ENCODE measurements around the gene FERD3L. TPM values are rescaled to one million over a fixed set of nuclear protein-coding genes. Genes with fewer than 3 reads are reported as not detected.
A peak's percentile ranks its signal among the peaks of the same experiment; 100 is the strongest.

The FERD3L gene
- total and polyA plus RNA-seq, 2 experiments from 2014 or later: not detected

- H3K27ac ChIP-seq (ENCODE audit: low read depth): no peak overlapping the region
- peak overlapping the region; percentile 78 for H3K4me2 ChIP-seq
- peak overlapping the region; percentile 50 for H3K4me3 ChIP-seq
- H3K27me3 ChIP-seq (ENCODE audit: insufficient read depth): peaks cover 100% of the 10 kb centered on the region
- Mint-ChIP-seq H3K9me3 (no peaks in the 10 kb centered on the region; the same call in 2 of the 3 replicates), H3K27ac (no peak overlapping the region), H3K36me3 (ENCODE audit: low read depth) (no peaks in the 10 kb centered on the region), H3K4me3 (peak overlapping the region; percentile 42), H3K4me1 (peaks cover 64% of the 10 kb centered on the region), H3K27me3 (ENCODE audit: insufficient read depth, low read depth, poor library complexity) (peaks cover 100% of the 10 kb centered on the region)
- ATAC-seq (no peak), DNase-seq (ENCODE audit: low spot score) (peak; percentile 44)
- H3K79me2 ChIP-seq (replicated peaks; ENCODE audit: insufficient read depth): no peaks in the 10 kb centered on the region
- no peak overlapping the region for H2AFZ ChIP-seq
- H3K4me1 ChIP-seq (ENCODE audit: insufficient read depth): peaks cover 78% of the 10 kb centered on the region
- H3F3A ChIP-seq (replicated peaks; ENCODE audit: low read depth): peaks cover 36% of the 10 kb centered on the region
- TF ChIP-seq ZNF331 (CRISPR knock-in tag; IDR thresholded peaks at IDR 0.05; ENCODE audit: low read depth): no peak
- TF ChIP-seq ZNF114 (CRISPR knock-in tag; IDR thresholded peaks at IDR 0.05): no peak
- peak; percentile 92 for TF ChIP-seq EZH2 (IDR thresholded peaks at IDR 0.05; ENCODE audit: low read depth, unreplicated experiment)
- TF ChIP-seq ETS1 (IDR thresholded peaks at IDR 0.05): no peak
- no peak for TF ChIP-seq CREB1 (CRISPR knock-in tag; IDR thresholded peaks at IDR 0.05; ENCODE audit: low read depth)
- no peak for TF ChIP-seq STAT1 (IDR thresholded peaks at IDR 0.05; ENCODE audit: unreplicated experiment)
- TF ChIP-seq EZH2phosphoT487 (IDR thresholded peaks at IDR 0.05; ENCODE audit: unreplicated experiment): no peak
- no peak for TF ChIP-seq NANOG (IDR thresholded peaks at IDR 0.05; ENCODE audit: borderline replicate concordance)
- peaks cover 20% of the 10 kb centered on the region for H4K20me1 ChIP-seq (replicated peaks; ENCODE audit: insufficient read depth)
- no peaks in the 10 kb centered on the region for H3K36me3 ChIP-seq (ENCODE audit: insufficient read depth)
- H3K9me2 ChIP-seq (ENCODE audit: insufficient read depth): no peaks in the 10 kb centered on the region
Observed at GRCh38 chr7:19110026-19110730, 35.0 kb downstream of the FERD3L start.

- Mint-ChIP-seq H3K27me3 (ENCODE audit: insufficient read depth, low read depth, poor library complexity) (peaks cover 100% of the 10 kb centered on the region), H3K36me3 (ENCODE audit: low read depth) (no peaks in the 10 kb centered on the region), H3K4me1 (peaks cover 64% of the 10 kb centered on the region), H3K27ac (no peak overlapping the region), H3K9me3 (no peaks in the 10 kb centered on the region; the same call in 2 of the 3 replicates), H3K4me3 (peak overlapping the region; percentile 79)
- no peaks in the 10 kb centered on the region for H3K9me2 ChIP-seq (ENCODE audit: insufficient read depth)
- no peak for DNase-seq (ENCODE audit: low spot score)
- no peak overlapping the region for H3K27ac ChIP-seq (ENCODE audit: low read depth)
- peaks cover 36% of the 10 kb centered on the region for H3F3A ChIP-seq (replicated peaks; ENCODE audit: low read depth)
- peak overlapping the region; percentile 86 for H3K4me2 ChIP-seq
- no peaks in the 10 kb centered on the region for H3K36me3 ChIP-seq (ENCODE audit: insufficient read depth)
- no peak overlapping the region for H2AFZ ChIP-seq
- H3K79me2 ChIP-seq (replicated peaks; ENCODE audit: insufficient read depth): no peaks in the 10 kb centered on the region
- peaks cover 100% of the 10 kb centered on the region for H3K27me3 ChIP-seq (ENCODE audit: insufficient read depth)
- peaks cover 22% of the 10 kb centered on the region for H4K20me1 ChIP-seq (replicated peaks; ENCODE audit: insufficient read depth)
- H3K4me1 ChIP-seq (ENCODE audit: insufficient read depth): peaks cover 72% of the 10 kb centered on the region
- no peak for ATAC-seq
- H3K4me3 ChIP-seq: peak overlapping the region; percentile 56
- TF ChIP-seq EZH2 (IDR thresholded peaks at IDR 0.05; ENCODE audit: low read depth, unreplicated experiment): peak; percentile 59
- TF ChIP-seq ZNF114 (CRISPR knock-in tag; IDR thresholded peaks at IDR 0.05): no peak
Observed at GRCh38 chr7:19109000-19109946, 35.9 kb downstream of the FERD3L start.
